Endothelial cell of umbilical vein (primary cell): ENCODE results near the gene CTBP2. TPM values are rescaled to one million over a fixed set of nuclear protein-coding genes. Genes with fewer than 3 reads are reported as not detected.

ENCODE experiments used
- BruUV-seq: library from RNA; stranded (reverse); fragments of 400-500 nt; replicated peaks from 2 replicates; lab custom pipeline; 2021; lab: Mats Ljungman, UMichigan
- CTCF ChIA-PET: fragments of 300-600, 350-600 bp; sonication (Branson Sonifier 250); formaldehyde crosslinking; loops from one replicate; lab custom pipeline; 2021; ENCODE audit warnings: antibody characterized with exemption, inconsistent platforms; lab: Charles Lee
- POLR2A ChIA-PET: fragments of 300-600, 350-600 bp; sonication (Branson Sonifier 250); formaldehyde crosslinking; loops from one replicate; lab custom pipeline; 2021; ENCODE audit warnings: antibody characterized with exemption, inconsistent platforms; lab: Charles Lee
- DNase-seq: peaks from one replicate; pipeline ENCODE4 v3.0.0-alpha.2; 2011; ENCODE audit warnings: low read depth, low spot score
- FAIRE-seq: peaks from 2 replicates; lab custom pipeline; 2011; peaks lifted over from hg19 to GRCh38; lab: Jason Lieb, UNC
- H2AFZ ChIP-seq: 2 replicates; pipeline ENCODE4 v1.6.0; 2012; ENCODE audit warnings: low read depth, low read length, control low read depth, inconsistent platforms
- H3K27ac ChIP-seq: 2 replicates; pipeline ENCODE4 v1.5.1; 2011; ENCODE audit warnings: low read depth, mild to moderate bottlenecking, control low read depth, low read length, moderate library complexity; ENCODE audit not compliant: insufficient read depth
- H3K27me3 ChIP-seq, 2 experiments: 2 replicates each; pipeline versions ENCODE4 v1.6.0 to v1.6.1; 2011; ENCODE audit warnings: low read length in 2 of 2, mixed read lengths in 1 of 2; ENCODE audit not compliant: control insufficient read depth in 2 of 2, insufficient read depth in 2 of 2
- H3K36me3 ChIP-seq, 2 experiments: 2 replicates in 1 of 2; 3 replicates in 1 of 2; pipeline ENCODE4 v1.5.1; 2011; ENCODE audit warnings: low read length in 2 of 2, mild to moderate bottlenecking in 1 of 2, moderate library complexity in 1 of 2; ENCODE audit not compliant: control insufficient read depth in 2 of 2, insufficient read depth in 2 of 2; ENCODE audit errors: extremely low read depth in 1 of 2
- H3K4me1 ChIP-seq: 3 replicates; pipeline ENCODE4 v1.5.1; 2011; ENCODE audit warnings: mild to moderate bottlenecking, low read length; ENCODE audit not compliant: control insufficient read depth, insufficient read depth; ENCODE audit errors: extremely low read depth
- H3K4me2 ChIP-seq: 2 replicates; pipeline ENCODE4 v1.6.1; 2011; ENCODE audit warnings: low read length, control low read depth, mixed read lengths; ENCODE audit not compliant: insufficient read depth
- H3K4me3 ChIP-seq, 3 experiments: fragments of 200-600 bp in 1 of 3; sonication (generic), shearing (Covaris generic) in 1 of 3; replicated peaks in 1 of 3; 2 replicates each; pipeline ENCODE4 v1.5.1; 2011 to 2016; ENCODE audit warnings: control low read depth in 3 of 3, low read length in 3 of 3, mild to moderate bottlenecking in 2 of 3, inconsistent platforms in 1 of 3, low read depth in 1 of 3, moderate library complexity in 1 of 3; ENCODE audit not compliant: insufficient read depth in 1 of 3
- H3K79me2 ChIP-seq: 2 replicates; pipeline ENCODE4 v1.6.0; 2012; ENCODE audit warnings: low read length, inconsistent platforms; ENCODE audit not compliant: control insufficient read depth, insufficient read depth
- H3K9ac ChIP-seq: replicated peaks from 2 replicates; pipeline ENCODE3; 2011; ENCODE audit warnings: low read length, control low read depth; ENCODE audit not compliant: insufficient read depth; ENCODE audit errors: extremely low read depth
- H3K9me1 ChIP-seq: replicated peaks from 3 replicates; pipeline ENCODE4 v1.6.0; 2011; ENCODE audit warnings: mild to moderate bottlenecking, low read length; ENCODE audit not compliant: control insufficient read depth, insufficient read depth; ENCODE audit errors: extremely low read depth
- H3K9me3 ChIP-seq: replicated peaks from 2 replicates; pipeline ENCODE4 v1.5.1; 2012; ENCODE audit warnings: low read length, inconsistent platforms; ENCODE audit not compliant: control insufficient read depth, insufficient read depth
- H4K20me1 ChIP-seq: replicated peaks from 2 replicates; pipeline ENCODE3; 2011; ENCODE audit warnings: mild to moderate bottlenecking, low read length; ENCODE audit not compliant: control insufficient read depth, insufficient read depth; ENCODE audit errors: extremely low read depth
- MYC ChIP-seq: IDR thresholded peaks from one replicate; pipeline ENCODE4 v1.6.1; 2011; ENCODE audit warnings: mild to moderate bottlenecking, low read depth, low read length
- POLR2A ChIP-seq: IDR thresholded peaks from 2 replicates; pipeline ENCODE4 v1.6.1; 2012; ENCODE audit warnings: low read depth, mild to moderate bottlenecking, control low read depth, low read length
- POLR2AphosphoS5 ChIP-seq: IDR thresholded peaks from 2 replicates; pipeline ENCODE4 v1.6.1; 2012; ENCODE audit warnings: low read depth, mild to moderate bottlenecking, control low read depth, low read length, moderate library complexity; ENCODE audit not compliant: insufficient read depth
- dilution Hi-C: fragments of 300-500 bp; cut with MboI; formaldehyde crosslinking; loops from one replicate; pipeline ENCODE4 v1.15.0; 2019; ENCODE audit warnings: low sequenced_read_pairs; ENCODE audit not compliant: extremely low pct_ligation_motif_present
- intact Hi-C: fragments of 100-400 bp; cut with micrococcal nuclease; formaldehyde crosslinking; loops from one replicate; pipeline ENCODE4 v1.10.0; 2022
- polyA plus RNA-seq, 4 experiments: library from polyadenylated mRNA; depleted of rRNA in 3 of 4; stranded (reverse) in 3 of 4; unstranded in 1 of 4; fragments of >200 nt; gene quantifications; 2 replicates each; pipeline versions ENCODE4 v1.2.1 to v1.2.3, GENCODE V29; 2011 to 2012; ENCODE audit warnings: missing spikeins in 1 of 4
- total RNA-seq: library from RNA; stranded (reverse); gene quantifications from 2 replicates; pipeline ENCODE4 v1.2.3, GENCODE V29; 2021
- TF ChIP-seq, protein P1 (sequence below): IDR thresholded peaks from 2 replicates; pipeline ENCODE4 v1.6.1; 2011; ENCODE audit not compliant: insufficient read depth, insufficient read length

The CTBP2 gene
- total and polyA plus RNA-seq, 2 donors (not counting 3 experiments of a cell fraction or from before 2014, with no cell fraction given) = 118 to 128 TPM

DNA sequence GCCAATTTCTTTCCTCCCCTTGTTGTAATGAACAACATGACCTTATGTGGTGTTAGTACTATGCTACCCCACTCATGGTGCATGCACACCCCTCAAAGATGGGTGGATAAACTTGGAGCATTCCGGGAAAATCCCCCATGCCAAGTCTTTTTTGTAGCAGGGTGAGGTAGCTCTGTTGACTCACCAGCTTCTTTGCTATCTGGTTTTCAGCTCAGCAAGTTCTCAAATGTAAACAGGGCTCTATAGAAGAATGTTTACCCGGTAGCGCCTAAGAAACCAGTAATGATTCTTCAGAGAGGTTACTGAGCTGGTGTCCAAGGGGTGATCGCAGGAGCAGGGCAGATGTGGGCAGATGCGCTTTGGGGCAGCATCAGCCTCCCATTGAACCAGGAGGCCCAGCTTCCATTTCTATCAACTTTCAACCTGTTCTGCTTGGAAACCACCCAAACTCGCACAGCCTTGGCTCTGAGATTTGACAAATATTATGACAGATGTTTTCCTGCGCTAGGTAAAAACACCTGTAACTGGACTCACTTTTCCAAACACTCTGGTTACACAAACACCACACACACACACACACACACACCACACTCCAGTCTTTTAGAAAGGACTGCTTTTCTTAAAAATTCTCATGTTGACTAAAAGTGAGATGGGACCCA lies 130.7 kb downstream of the CTBP2 start:
- Histone ChIP-seq H3K9ac (no peak overlapping the region), H3K27ac (no peak overlapping the region), H3K9me3 (no peaks in the 10 kb centered on the region), H2AFZ (no peak overlapping the region), H3K79me2 (peaks cover 73% of the 10 kb centered on the region), H4K20me1 (no peaks in the 10 kb centered on the region), H3K9me1 (no peaks in the 10 kb centered on the region), H3K4me1 (peaks cover 6% of the 10 kb centered on the region), H3K4me2 (no peak overlapping the region), H3K27me3 (no peaks in the 10 kb centered on the region), H3K36me3 (peaks cover 3 to 16% of the 10 kb centered on the region in 2 experiments), H3K4me3 (no peak overlapping the region)
- BruUV-seq = no TSS peak
- DNase-seq = no peak
- ChIA-PET POLR2A (interaction anchor here (0.7 kb wide), 1 partner anchor 23 kb away, joined by 6 read pairs; no protein-coding TSS in a partner anchor), CTCF (interaction anchor here (2.1 to 3.2 kb wide), 2 partner anchors 18 to 37 kb away, joined by 8 to 11 read pairs; no protein-coding TSS in a partner anchor)
- intact Hi-C loops = no loop called here
- no peak for TF ChIP-seq POLR2AphosphoS5
- TF ChIP-seq, protein P1, sequence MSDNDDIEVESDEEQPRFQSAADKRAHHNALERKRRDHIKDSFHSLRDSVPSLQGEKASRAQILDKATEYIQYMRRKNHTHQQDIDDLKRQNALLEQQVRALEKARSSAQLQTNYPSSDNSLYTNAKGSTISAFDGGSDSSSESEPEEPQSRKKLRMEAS = no peak
- dilution Hi-C loops = no loop called here
- FAIRE-seq = peak; percentile 21

DNA sequence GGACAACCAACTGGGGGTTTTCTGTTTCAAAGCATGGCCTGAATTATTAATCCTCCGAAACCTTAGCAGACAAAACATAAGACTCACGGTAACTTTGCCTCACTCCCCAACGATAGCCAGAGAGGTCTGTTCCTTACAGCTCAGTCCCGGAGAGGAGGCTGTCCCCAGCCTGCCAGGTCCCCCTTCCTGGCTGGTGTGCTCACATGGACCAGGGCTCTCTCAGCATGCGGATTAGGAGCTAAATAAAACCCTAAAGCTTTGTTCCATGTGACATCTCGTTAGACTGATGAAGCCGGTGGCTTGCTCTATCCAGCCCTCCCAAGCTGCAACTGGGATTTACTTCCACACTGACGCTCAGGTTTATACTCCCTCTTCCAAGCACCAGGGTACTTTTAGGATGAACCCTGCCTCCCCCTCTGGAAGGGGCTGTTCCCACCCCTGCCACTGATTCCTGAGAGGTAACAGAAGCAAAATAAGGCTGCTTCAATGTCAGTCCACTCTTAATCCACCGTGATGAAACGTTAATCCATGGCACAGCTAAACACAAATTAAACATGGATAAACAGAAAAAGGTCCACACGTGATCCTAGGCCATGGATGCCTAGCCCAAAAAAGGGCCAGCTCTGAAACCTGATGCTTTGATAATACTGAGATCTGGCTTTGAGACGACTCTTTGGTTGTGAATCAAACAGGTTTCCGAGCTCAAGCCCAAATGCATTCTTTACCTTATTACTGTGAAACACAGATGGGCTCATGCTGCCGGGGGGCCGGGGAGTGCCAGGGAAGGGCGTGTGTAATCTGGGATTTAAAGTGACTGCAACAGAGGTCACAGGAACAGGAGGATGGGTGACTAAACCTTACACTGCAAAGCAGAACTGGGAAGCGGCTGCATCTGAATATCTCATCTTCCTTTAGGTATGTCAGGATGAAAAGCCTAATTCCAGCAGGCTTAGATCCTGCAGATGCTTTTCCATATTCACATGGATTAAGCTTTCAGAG lies 132.2 kb downstream of the CTBP2 start:
- dilution Hi-C loops = no loop called here
- intact Hi-C loops = no loop called here
- no peaks in the 10 kb centered on the region for H3K9me1 ChIP-seq
- ChIA-PET POLR2A (no interaction called here), CTCF (interaction anchor here (0.7 to 3.2 kb wide), 5 partner anchors 7 to 35 kb away, joined by 3 to 11 read pairs (median 4); no protein-coding TSS in a partner anchor)
- no TSS peak for BruUV-seq
- H3K79me2 ChIP-seq = peaks cover 68% of the 10 kb centered on the region
- H3K4me1 ChIP-seq = peaks cover 9% of the 10 kb centered on the region
- no peaks in the 10 kb centered on the region for H3K9me3 ChIP-seq
- peaks cover 3 to 15% of the 10 kb centered on the region in 2 experiments for H3K36me3 ChIP-seq
- FAIRE-seq (no peak), DNase-seq (no peak)
- H2AFZ ChIP-seq = no peak overlapping the region
- no peak overlapping the region for H3K27ac ChIP-seq
- H3K27me3 ChIP-seq = no peaks in the 10 kb centered on the region
- TF ChIP-seq, protein P1 = no peak
- no peak for TF ChIP-seq MYC
- TF ChIP-seq POLR2A = no peak
- H3K4me2 ChIP-seq = no peak overlapping the region
- no peak overlapping the region for H3K4me3 ChIP-seq
- H3K9ac ChIP-seq = no peak overlapping the region
- H4K20me1 ChIP-seq = no peaks in the 10 kb centered on the region
